SK-N-SH treated with all-trans-retinoic acid at 6 μM for 48 hours (cell line): ENCODE measurements around the gene NAA20.

Experiments used
- ARNTL ChIP-seq: fragments of 450-650 bp; formaldehyde crosslinking; IDR thresholded peaks from 2 replicates; pipeline ENCODE4 v1.5.0; 2020; ENCODE audit warnings: low read depth, mild to moderate bottlenecking, moderate library complexity, borderline replicate concordance
- CSDC2 ChIP-seq: fragments of 250-450 bp; sonication (Bioruptor Pico); IDR thresholded peaks from 2 replicates; pipeline ENCODE4 v1.5.0; 2020; ENCODE audit warnings: mild to moderate bottlenecking, moderate library complexity
- CSRNP3 ChIP-seq: fragments of 250-450 bp; sonication (Bioruptor Pico); IDR thresholded peaks from 2 replicates; pipeline ENCODE4 v1.5.1; 2021; ENCODE audit warnings: mild to moderate bottlenecking, moderate library complexity
- ISL1 ChIP-seq: fragments of 250-450 bp; sonication (Bioruptor Pico); IDR thresholded peaks from 2 replicates; pipeline ENCODE4 v2.1.2; 2022; ENCODE audit warnings: mild to moderate bottlenecking, moderate library complexity
- PATZ1 ChIP-seq: fragments of 250-450 bp; sonication (Bioruptor Pico); IDR thresholded peaks from 2 replicates; pipeline ENCODE4 v1.8.0; 2020; ENCODE audit warnings: mild to moderate bottlenecking, moderate library complexity, borderline replicate concordance
- RARB ChIP-seq: fragments of 250-450 bp; sonication (Bioruptor Pico); IDR thresholded peaks from 2 replicates; pipeline ENCODE4 v1.8.0; 2021; ENCODE audit warnings: mild to moderate bottlenecking, moderate library complexity
- TCF4 ChIP-seq: fragments of 250-450 bp; sonication (Bioruptor Pico); IDR thresholded peaks from 2 replicates; pipeline ENCODE4 v1.8.0; 2021; ENCODE audit warnings: mild to moderate bottlenecking, moderate library complexity, borderline replicate concordance
- TSHZ2 ChIP-seq: fragments of 250-450 bp; sonication (Bioruptor Pico); IDR thresholded peaks from 2 replicates; pipeline ENCODE4 v1.5.0; 2020; ENCODE audit warnings: mild to moderate bottlenecking, moderate library complexity
- ZC3H10 ChIP-seq: fragments of 250-450 bp; sonication (Bioruptor Pico); IDR thresholded peaks from 2 replicates; pipeline ENCODE4 v1.5.1; 2021; ENCODE audit warnings: mild to moderate bottlenecking, moderate library complexity
- ZFP3 ChIP-seq: fragments of 250-450 bp; sonication (Bioruptor Pico); IDR thresholded peaks from 2 replicates; pipeline ENCODE4 v1.5.0; 2020; ENCODE audit warnings: mild to moderate bottlenecking, moderate library complexity
- ZFP30 ChIP-seq: fragments of 450-650 bp; formaldehyde crosslinking; IDR thresholded peaks from 2 replicates; pipeline ENCODE4 v1.5.0; 2022; ENCODE audit warnings: mild to moderate bottlenecking, moderate library complexity
- TF ChIP-seq, protein P1 (sequence below): fragments of 250-450 bp; sonication (Bioruptor Pico); IDR thresholded peaks from 2 replicates; pipeline ENCODE4 v1.8.0; 2021; ENCODE audit warnings: low read depth, mild to moderate bottlenecking, moderate library complexity, borderline replicate concordance

GRCh38 chr20:20027284-20027683, 10.1 kb downstream of the NAA20 start:
- TF ChIP-seq ZFP30 (CRISPR knock-in tag), result no peak
- TF ChIP-seq ARNTL (CRISPR knock-in tag), result no peak
- no peak for TF ChIP-seq PATZ1 (CRISPR knock-in tag)
- TF ChIP-seq, protein P1, sequence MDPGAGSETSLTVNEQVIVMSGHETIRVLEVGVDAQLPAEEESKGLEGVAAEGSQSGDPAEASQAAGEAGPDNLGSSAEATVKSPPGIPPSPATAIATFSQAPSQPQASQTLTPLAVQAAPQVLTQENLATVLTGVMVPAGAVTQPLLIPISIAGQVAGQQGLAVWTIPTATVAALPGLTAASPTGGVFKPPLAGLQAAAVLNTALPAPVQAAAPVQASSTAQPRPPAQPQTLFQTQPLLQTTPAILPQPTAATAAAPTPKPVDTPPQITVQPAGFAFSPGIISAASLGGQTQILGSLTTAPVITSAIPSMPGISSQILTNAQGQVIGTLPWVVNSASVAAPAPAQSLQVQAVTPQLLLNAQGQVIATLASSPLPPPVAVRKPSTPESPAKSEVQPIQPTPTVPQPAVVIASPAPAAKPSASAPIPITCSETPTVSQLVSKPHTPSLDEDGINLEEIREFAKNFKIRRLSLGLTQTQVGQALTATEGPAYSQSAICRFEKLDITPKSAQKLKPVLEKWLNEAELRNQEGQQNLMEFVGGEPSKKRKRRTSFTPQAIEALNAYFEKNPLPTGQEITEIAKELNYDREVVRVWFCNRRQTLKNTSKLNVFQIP (CRISPR knock-in tag), result no peak
- TF ChIP-seq CSRNP3, result no peak
- no peak for TF ChIP-seq CSDC2 (CRISPR knock-in tag)
- TF ChIP-seq ISL1, result no peak
- TF ChIP-seq RARB (CRISPR knock-in tag), result no peak
- no peak for TF ChIP-seq TCF4 (CRISPR knock-in tag)
- TF ChIP-seq ZC3H10 (CRISPR knock-in tag), result no peak
- no peak for TF ChIP-seq ZFP3 (CRISPR knock-in tag)
- no peak for TF ChIP-seq TSHZ2 (CRISPR knock-in tag)
